ENCODE measurements around the gene TNFRSF25. TPM values are rescaled to one million over a fixed set of nuclear protein-coding genes. Genes with fewer than 3 reads are reported as not detected.
A peak's percentile ranks its signal among the peaks of the same experiment; 100 is the strongest.

The TNFRSF25 gene
- total and polyA plus RNA-seq, 9 of the 15 experiments (the other 6 are each of a cell fraction or from before 2014, with no cell fraction given) = 0.24 to 0.49 TPM; not detected in 7

- TF ChIP-seq CTBP1 (IDR thresholded peaks at IDR 0.05; ENCODE audit: borderline replicate concordance) (peak; percentile 48; the same call in 1 of the 2 replicates), HNRNPLL (IDR thresholded peaks at IDR 0.05; ENCODE audit: low read depth, low read length, poor library complexity, severe bottlenecking) (peak; percentile 61), FOXK1 (CRISPR knock-in tag; IDR thresholded peaks at IDR 0.05; ENCODE audit: borderline replicate concordance) (0 out of 2 replicates have a peak, but pooled peaks have one; percentile 12), SNIP1 (IDR thresholded peaks at IDR 0.05; ENCODE audit: low read depth) (no peak), ZBTB34 (CRISPR knock-in tag; IDR thresholded peaks at IDR 0.05) (no peak), SAFB (IDR thresholded peaks at IDR 0.05; ENCODE audit: borderline replicate concordance, low read depth, low read length) (peak; percentile 18; the same call in 1 of the 2 replicates), DEAF1 (CRISPR knock-in tag; IDR thresholded peaks at IDR 0.05) (no peak), HDAC6 (IDR thresholded peaks at IDR 0.05; ENCODE audit: low read depth, low read length) (peak; percentile 82; the same call in 1 of the 2 replicates), WHSC1 (IDR thresholded peaks at IDR 0.05; ENCODE audit: low read length) (no peak), ZC3H11A (IDR thresholded peaks at IDR 0.05; ENCODE audit: low read depth, low read length) (no peak), RFX5 (IDR thresholded peaks at IDR 0.05; ENCODE audit: low read depth, low read length) (no peak), RBBP5 (IDR thresholded peaks at IDR 0.05; ENCODE audit: borderline replicate concordance, insufficient read depth, low read length, poor library complexity, severe bottlenecking) (peak; percentile 30), CTCF (IDR thresholded peaks at IDR 0.05 in 2 of 3, conservative IDR thresholded peaks at IDR 0.05 in 1 of 3; ENCODE audit: insufficient read depth in 2 of 3, low read depth in 1 of 3, low read length in 3 of 3) (peak in 2 of 3 experiments; percentile 8 to 16; a peak in 1 of 6 replicates), NRF1 (conservative IDR thresholded peaks at IDR 0.05 in 1 of 2, IDR thresholded peaks at IDR 0.05 in 1 of 2) (peak; percentile 49 to 63), RBM14 (IDR thresholded peaks at IDR 0.05; ENCODE audit: borderline replicate concordance, insufficient read depth, low read depth, low read length) (0 out of 2 replicates have a peak, but pooled peaks have one; percentile 18), BHLHE40 (IDR thresholded peaks at IDR 0.05; ENCODE audit: low read length) (peak; percentile 50), IRF2 (CRISPR knock-in tag; IDR thresholded peaks at IDR 0.05) (no peak), ZNF316 (IDR thresholded peaks at IDR 0.05) (0 out of 2 replicates have a peak, but pooled peaks have one; percentile 11), YY1 (IDR thresholded peaks at IDR 0.05; ENCODE audit: borderline replicate concordance in 1 of 3, control insufficient read depth in 1 of 3, extremely low read depth in 1 of 3, insufficient read depth in 3 of 3, insufficient read length in 1 of 3, insufficient replicate concordance in 2 of 3, low read depth in 1 of 3, low read length in 2 of 3) (peak in 2 of 3 experiments; percentile 70 to 85), U2AF2 (optimal IDR thresholded peaks at IDR 0.05; ENCODE audit: low read depth, low read length) (no peak), HMGN3 (IDR thresholded peaks at IDR 0.05; ENCODE audit: borderline replicate concordance, extremely low read depth, insufficient read length, low read depth, low read length) (peak; percentile 4)
Measured at GRCh38 chr1:6471086-6471969, 5.4 kb upstream of the TNFRSF25 start (continued).
